Measurements from ENCODE around the gene CLMN. TPM values are rescaled to one million over a fixed set of nuclear protein-coding genes. Genes with fewer than 3 reads are reported as not detected.

CLMN gene
- total and polyA plus RNA-seq, 10 of the 15 experiments (the other 5 are each of a cell fraction or from before 2014, with no cell fraction given): 7.8 to 49.3 (median 18.5) TPM

DNA sequence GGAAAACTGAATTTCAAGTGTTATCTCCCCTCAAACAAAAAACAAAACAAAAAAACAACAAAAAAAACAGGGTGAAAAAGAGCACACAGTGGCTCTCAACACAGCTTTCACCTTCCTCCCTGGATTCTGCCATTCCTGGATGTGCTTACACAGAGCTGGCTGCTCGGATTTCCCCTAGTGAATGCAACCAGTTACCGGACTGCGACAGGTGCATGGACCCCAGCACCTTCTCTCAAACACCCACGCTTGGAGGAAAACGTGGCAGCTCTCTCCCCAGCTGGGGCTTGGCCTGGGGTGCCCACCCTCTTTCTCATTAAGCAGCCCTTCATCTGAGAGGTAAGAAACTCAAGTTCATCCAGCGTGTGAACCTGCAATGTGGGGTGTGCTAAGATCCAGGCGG is 128.9 kb downstream of the CLMN start:
- no peak overlapping the region for H2AFZ ChIP-seq (ENCODE audit: control insufficient read depth, low read depth, low read length)
- no peak overlapping the region for H3K27ac ChIP-seq (ENCODE audit: control insufficient read depth, insufficient read depth)
- no peak overlapping the region for H3K4me2 ChIP-seq (ENCODE audit: control insufficient read depth, insufficient read depth)
- H3K4me1 ChIP-seq (ENCODE audit: control insufficient read depth, insufficient read depth, low read length): no peaks in the 10 kb centered on the region
- no peaks in the 10 kb centered on the region for H3K79me2 ChIP-seq (ENCODE audit: control insufficient read depth, insufficient read depth, low read length)
- no peak overlapping the region for H3K4me3 ChIP-seq
- ATAC-seq (no peak), DNase-seq (ENCODE audit: low read depth, low spot score) (no peak), FAIRE-seq (no peak)
- ChIA-PET SMC1A (ENCODE audit: uncharacterized antibody, unreplicated experiment) (no interaction called here), RAD21 (ENCODE audit: unreplicated experiment) (interaction anchor here (1.3 to 1.8 kb wide), 2 partner anchors 17 to 73 kb away, joined by 3 read pairs; no protein-coding TSS in a partner anchor), CTCF (interaction anchor here (0.6 kb wide), 1 partner anchor 21 kb away, joined by 3 read pairs; no protein-coding TSS in a partner anchor), POLR2A (interaction anchor here (0.9 to 1.0 kb wide), 2 partner anchors 8 to 42 kb away, joined by 3 to 7 read pairs; no protein-coding TSS in a partner anchor)
- TF ChIP-seq, protein P1, sequence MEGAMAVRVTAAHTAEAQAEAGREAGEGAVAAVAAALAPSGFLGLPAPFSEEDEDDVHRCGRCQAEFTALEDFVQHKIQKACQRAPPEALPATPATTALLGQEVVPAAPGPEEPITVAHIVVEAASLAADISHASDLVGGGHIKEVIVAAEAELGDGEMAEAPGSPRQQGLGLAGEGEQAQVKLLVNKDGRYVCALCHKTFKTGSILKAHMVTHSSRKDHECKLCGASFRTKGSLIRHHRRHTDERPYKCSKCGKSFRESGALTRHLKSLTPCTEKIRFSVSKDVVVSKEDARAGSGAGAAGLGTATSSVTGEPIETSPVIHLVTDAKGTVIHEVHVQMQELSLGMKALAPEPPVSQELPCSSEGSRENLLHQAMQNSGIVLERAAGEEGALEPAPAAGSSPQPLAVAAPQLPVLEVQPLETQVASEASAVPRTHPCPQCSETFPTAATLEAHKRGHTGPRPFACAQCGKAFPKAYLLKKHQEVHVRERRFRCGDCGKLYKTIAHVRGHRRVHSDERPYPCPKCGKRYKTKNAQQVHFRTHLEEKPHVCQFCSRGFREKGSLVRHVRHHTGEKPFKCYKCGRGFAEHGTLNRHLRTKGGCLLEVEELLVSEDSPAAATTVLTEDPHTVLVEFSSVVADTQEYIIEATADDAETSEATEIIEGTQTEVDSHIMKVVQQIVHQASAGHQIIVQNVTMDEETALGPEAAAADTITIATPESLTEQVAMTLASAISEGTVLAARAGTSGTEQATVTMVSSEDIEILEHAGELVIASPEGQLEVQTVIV (IDR thresholded peaks at IDR 0.05; ENCODE audit: borderline replicate concordance, partially characterized antibody): no peak
- no peak for TF ChIP-seq ASH2L (IDR thresholded peaks at IDR 0.05; ENCODE audit: borderline replicate concordance, low read depth)
- TF ChIP-seq NFYA (IDR thresholded peaks at IDR 0.05; ENCODE audit: borderline replicate concordance, low read depth, low read length): no peak
- no peak overlapping the region for H3K9ac ChIP-seq (ENCODE audit: control insufficient read depth, insufficient read depth, low read length)
- 53% methylated on average over 7 of the region's 7 CpGs for WGBS (ENCODE audit: insufficient coverage, insufficient replicate concordance, low lambda C conversion rate, missing lambda C conversion rate)
- no peaks in the 10 kb centered on the region; a peak in 1 of 4 replicates for H3K36me3 ChIP-seq (ENCODE audit: control insufficient read depth in 2 of 2, insufficient read depth in 2 of 2, low read length in 1 of 2)
- no peaks in the 10 kb centered on the region for H4K20me1 ChIP-seq (ENCODE audit: control insufficient read depth, insufficient read depth)
- H3K27me3 ChIP-seq (replicated peaks in 1 of 2; ENCODE audit: control insufficient read depth in 2 of 2, insufficient read depth in 2 of 2, low read length in 1 of 2): no peaks in the 10 kb centered on the region
- intact Hi-C loops (cut with micrococcal nuclease; ENCODE audit: unreplicated experiment): no loop called here
- no peaks in the 10 kb centered on the region; the same call in 2 of the 3 replicates for H3K9me3 ChIP-seq (replicated peaks; ENCODE audit: control insufficient read depth, insufficient read depth, low read length)
- BruUV-seq (replicated peaks): no TSS peak
- in situ Hi-C loops (cut with MboI): loop anchor here (10.0 kb wide), 1 partner anchor 506 kb away; no protein-coding TSS in a partner anchor

Measured in GM12878 (cell line).